H1 (cell line): ENCODE results near the gene TSPOAP1. TPM values are rescaled to one million over a fixed set of nuclear protein-coding genes. Genes with fewer than 3 reads are reported as not detected.
A peak's percentile ranks its signal among the peaks of the same experiment; 100 is the strongest.

Source experiments
- CTCF ChIA-PET: fragments of 300-600 bp; sonication (Branson Sonifier 250); formaldehyde crosslinking; loops from one replicate; lab custom pipeline; 2021; ENCODE audit not compliant: partially characterized antibody; lab: Charles Lee
- POLR2A ChIA-PET: fragments of 300-600 bp; sonication (Branson Sonifier 250); formaldehyde crosslinking; loops from one replicate; lab custom pipeline; 2021; ENCODE audit warnings: inconsistent platforms; ENCODE audit not compliant: partially characterized antibody; lab: Charles Lee
- DNase-seq, 2 experiments: peaks; one replicate each; pipeline versions ENCODE4 v3.0.0 to v3.0.0-alpha.2; 2010 to 2022; ENCODE audit warnings: low spot score in 2 of 2, low read depth in 1 of 2, mixed read lengths in 1 of 2
- FAIRE-seq: peaks from 2 replicates; lab custom pipeline; 2011; peaks lifted over from hg19 to GRCh38; lab: Jason Lieb, UNC
- H2AFZ ChIP-seq: 2 replicates; pipeline ENCODE4 v1.8.1; 2012; ENCODE audit warnings: low read length, inconsistent platforms
- H2AK5ac ChIP-seq: 2 replicates; pipeline ENCODE4 v1.6.1; 2013; ENCODE audit warnings: low read depth, low read length
- H2BK120ac ChIP-seq: replicated peaks from 2 replicates; pipeline ENCODE3; 2013; ENCODE audit warnings: low read depth, low read length, inconsistent platforms
- H2BK12ac ChIP-seq: 2 replicates; pipeline ENCODE4 v1.6.1; 2013; ENCODE audit warnings: low read depth, low read length
- H2BK15ac ChIP-seq: 2 replicates; pipeline ENCODE4 v1.6.1; 2013; ENCODE audit warnings: low read length
- H2BK20ac ChIP-seq: 2 replicates; pipeline ENCODE4 v1.6.1; 2013; ENCODE audit warnings: low read length
- H2BK5ac ChIP-seq: 2 replicates; pipeline ENCODE4 v1.6.1; 2013; ENCODE audit warnings: low read depth, low read length
- H3K14ac ChIP-seq: 2 replicates; pipeline ENCODE4 v1.6.1; 2013; ENCODE audit warnings: inconsistent platforms; ENCODE audit not compliant: insufficient read length
- H3K18ac ChIP-seq: 2 replicates; pipeline ENCODE4 v1.6.1; 2013; ENCODE audit warnings: low read length; ENCODE audit errors: extremely low read depth
- H3K23ac ChIP-seq: 2 replicates; pipeline ENCODE4 v1.6.1; 2013; ENCODE audit warnings: inconsistent platforms; ENCODE audit not compliant: insufficient read length
- H3K23me2 ChIP-seq: 2 replicates; pipeline ENCODE4 v1.6.1; 2013; ENCODE audit warnings: low read depth, low read length
- H3K27ac ChIP-seq: 2 replicates; pipeline ENCODE4 v1.6.1; 2011; ENCODE audit warnings: low read depth, low read length, inconsistent platforms
- H3K27me3 ChIP-seq, 4 experiments: replicated peaks in 1 of 4; 1 replicate in 1 of 4; 2 replicates in 3 of 4; pipeline versions ENCODE4 v1.6.1 to v1.8.1; 2011 to 2013; ENCODE audit warnings: low read length in 3 of 4, mild to moderate bottlenecking in 3 of 4, inconsistent platforms in 2 of 4, mixed read lengths in 2 of 4, moderate library complexity in 1 of 4; ENCODE audit not compliant: control insufficient read depth in 3 of 4, insufficient read depth in 3 of 4; ENCODE audit errors: extremely low read depth in 1 of 4
- H3K36me3 ChIP-seq, 4 experiments: 2 replicates each; pipeline versions ENCODE4 v1.6.1 to v1.8.1; 2011 to 2013; ENCODE audit warnings: mild to moderate bottlenecking in 4 of 4, low read length in 3 of 4, moderate library complexity in 2 of 4, control low read depth in 1 of 4, inconsistent platforms in 1 of 4; ENCODE audit not compliant: insufficient read depth in 4 of 4, control insufficient read depth in 2 of 4
- H3K4ac ChIP-seq: replicated peaks from 2 replicates; pipeline ENCODE3; 2013; ENCODE audit warnings: low read length, low read depth, mixed read lengths, inconsistent platforms; ENCODE audit not compliant: insufficient read length
- H3K4me1 ChIP-seq, 4 experiments: replicated peaks in 1 of 4; 1 replicate in 1 of 4; 2 replicates in 3 of 4; pipeline versions ENCODE4 v1.6.1 to v1.8.1; 2011 to 2013; ENCODE audit warnings: low read length in 3 of 4, inconsistent platforms in 2 of 4, mixed read lengths in 1 of 4; ENCODE audit not compliant: insufficient read depth in 4 of 4, control insufficient read depth in 3 of 4
- H3K4me2 ChIP-seq, 2 experiments: 2 replicates each; pipeline versions ENCODE4 v1.6.1 to v1.8.1; 2011 to 2013; ENCODE audit warnings: low read depth in 2 of 2, low read length in 2 of 2, control low read depth in 1 of 2, inconsistent platforms in 1 of 2, mild to moderate bottlenecking in 1 of 2; ENCODE audit not compliant: insufficient read depth in 1 of 2
- H3K4me3 ChIP-seq, 4 experiments: fragments of 200-600, 300-600 bp in 1 of 4; sonication (generic), shearing (Covaris generic), sonication (Bioruptor Twin) in 1 of 4; 2 replicates each; pipeline versions ENCODE4 v1.5.1 to v1.8.1; 2011 to 2016; ENCODE audit warnings: low read length in 4 of 4, low read depth in 3 of 4, control low read depth in 2 of 4, inconsistent platforms in 2 of 4, mild to moderate bottlenecking in 2 of 4, mixed read lengths in 1 of 4, moderate library complexity in 1 of 4; ENCODE audit not compliant: insufficient read depth in 2 of 4; ENCODE audit errors: extremely low read depth in 1 of 4
- H3K56ac ChIP-seq: replicated peaks from 2 replicates; pipeline ENCODE3; 2013; ENCODE audit warnings: low read depth, mild to moderate bottlenecking, mixed read lengths, low read length, inconsistent platforms; ENCODE audit not compliant: insufficient read length
- H3K79me1 ChIP-seq: 2 replicates; pipeline ENCODE4 v1.6.1; 2013; ENCODE audit warnings: low read depth, low read length, control low read depth
- H3K79me2 ChIP-seq, 2 experiments: 2 replicates each; pipeline versions ENCODE4 v1.6.1 to v1.8.1; 2012 to 2013; ENCODE audit warnings: low read length in 2 of 2, mild to moderate bottlenecking in 2 of 2, inconsistent platforms in 1 of 2; ENCODE audit not compliant: insufficient read depth in 2 of 2, control insufficient read depth in 1 of 2
- H3K9ac ChIP-seq, 4 experiments: replicated peaks in 1 of 4; 1 replicate in 1 of 4; 2 replicates in 3 of 4; pipeline versions ENCODE4 v1.6.1 to v1.8.1; 2011 to 2013; ENCODE audit warnings: low read depth in 3 of 4, low read length in 3 of 4, control low read depth in 2 of 4, mild to moderate bottlenecking in 2 of 4, moderate library complexity in 2 of 4, inconsistent platforms in 1 of 4; ENCODE audit errors: extremely low read depth in 1 of 4
- H3K9me3 ChIP-seq, 2 experiments: 2 replicates each; pipeline versions ENCODE4 v1.6.1 to v1.8.1; 2012 to 2013; ENCODE audit warnings: mild to moderate bottlenecking in 2 of 2, moderate library complexity in 2 of 2, control low read depth in 1 of 2, inconsistent platforms in 1 of 2, low read depth in 1 of 2, low read length in 1 of 2, mixed read lengths in 1 of 2; ENCODE audit not compliant: insufficient read depth in 2 of 2
- H4K20me1 ChIP-seq, 2 experiments: replicated peaks in 1 of 2; 2 replicates each; pipeline versions ENCODE3 to v1.8.1; 2011 to 2013; ENCODE audit warnings: inconsistent platforms in 2 of 2, low read length in 2 of 2, mild to moderate bottlenecking in 1 of 2; ENCODE audit not compliant: insufficient read depth in 2 of 2, control insufficient read depth in 1 of 2
- H4K5ac ChIP-seq: 2 replicates; pipeline ENCODE4 v1.6.1; 2013; ENCODE audit warnings: low read length, low read depth, mixed read lengths, inconsistent platforms; ENCODE audit not compliant: insufficient read length
- H4K8ac ChIP-seq: 2 replicates; pipeline ENCODE4 v1.8.0; 2013; ENCODE audit warnings: mild to moderate bottlenecking, moderate library complexity, low read length, inconsistent platforms; ENCODE audit not compliant: insufficient read depth; ENCODE audit errors: extremely low read depth
- H4K91ac ChIP-seq: replicated peaks from 2 replicates; pipeline ENCODE3; 2013; ENCODE audit warnings: low read length, mixed read lengths, inconsistent platforms; ENCODE audit not compliant: insufficient read length
- BCL11A ChIP-seq, 2 experiments: IDR thresholded peaks; one replicate each; pipeline ENCODE4 v1.6.1; 2011; ENCODE audit warnings: low read depth in 2 of 2, low read length in 2 of 2, mild to moderate bottlenecking in 2 of 2
- BRCA1 ChIP-seq: IDR thresholded peaks from 2 replicates; pipeline ENCODE4 v1.6.1; 2012; ENCODE audit warnings: low read depth, low read length, improper control_type of control experiment
- CEBPB ChIP-seq: IDR thresholded peaks from 2 replicates; pipeline ENCODE4 v1.6.1; 2012; ENCODE audit warnings: low read depth, low read length
- KDM4A ChIP-seq: IDR thresholded peaks from one replicate; pipeline ENCODE4 v1.7.1; 2012; ENCODE audit warnings: low read depth, mild to moderate bottlenecking, moderate library complexity, low read length, inconsistent platforms; ENCODE audit not compliant: severe bottlenecking
- MAFK ChIP-seq: IDR thresholded peaks from 2 replicates; pipeline ENCODE4 v1.6.1; 2012; ENCODE audit warnings: low read depth, mild to moderate bottlenecking, improper control_type of control experiment, low read length
- NANOG ChIP-seq: IDR thresholded peaks from 2 replicates; pipeline ENCODE4 v1.6.1; 2011; ENCODE audit warnings: low read length, low read depth, mild to moderate bottlenecking, inconsistent platforms; ENCODE audit not compliant: insufficient read depth, poor library complexity, severe bottlenecking
- RXRA ChIP-seq: IDR thresholded peaks from 2 replicates; pipeline ENCODE4 v1.6.1; 2011; ENCODE audit warnings: low read depth, mild to moderate bottlenecking, low read length, moderate library complexity; ENCODE audit not compliant: insufficient read depth
- TAF1 ChIP-seq: IDR thresholded peaks from 2 replicates; pipeline ENCODE4 v1.6.1; 2011; ENCODE audit warnings: mild to moderate bottlenecking, low read depth, low read length
- ZNF274 ChIP-seq: IDR thresholded peaks from 2 replicates; pipeline ENCODE4 v1.7.0; 2012; ENCODE audit warnings: low read length, borderline replicate concordance; ENCODE audit errors: extremely low read depth
- WGBS, 2 experiments: shearing (Covaris generic) in 1 of 2; methylation state at CpG; one replicate each; pipeline versions ENCODE4 v1.1.6 to v1.1.7; 2013 to 2015; ENCODE audit warnings: low lambda C conversion rate in 2 of 2, mixed read lengths in 2 of 2, inconsistent platforms in 1 of 2, low coverage in 1 of 2, missing lambda C conversion rate in 1 of 2; ENCODE audit not compliant: insufficient replicate concordance in 2 of 2, insufficient coverage in 1 of 2, insufficient read length in 1 of 2; ENCODE audit errors: extremely low coverage in 1 of 2, missing lambda C conversion rate in 1 of 2; 5-methylcytosine and 5-hydroxymethylcytosine counted together
- polyA plus RNA-seq, 7 experiments: library from polyadenylated mRNA; depleted of rRNA in 3 of 7; stranded (reverse) in 5 of 7; unstranded in 2 of 7; fragments of >200 nt in 5 of 7; fragments of 200-250 nt in 2 of 7; gene quantifications; 1 replicate in 5 of 7; 2 replicates in 1 of 7; 4 replicates in 1 of 7; pipeline versions ENCODE4 v1.2.1 to v1.2.3, GENCODE V29; 2011 to 2013; ENCODE audit warnings: missing spikeins in 2 of 7, mixed read lengths in 2 of 7
- total RNA-seq: library from RNA; stranded (reverse); fragmentation: NEBNext Ultra II Directional; extraction: Animal tissue kit (Norgen Biotek cat#: 25700); gene quantifications from 2 replicates; pipeline ENCODE4 v1.2.1, GENCODE V29; 2021
- TF ChIP-seq, protein P1 (sequence below), 3 experiments: IDR thresholded peaks; 1 replicate in 2 of 3; 2 replicates in 1 of 3; pipeline versions ENCODE4 v1.5.1 to v1.6.1; 2011; ENCODE audit warnings: low read length in 3 of 3, mild to moderate bottlenecking in 3 of 3, inconsistent platforms in 2 of 3, low read depth in 1 of 3, moderate library complexity in 1 of 3; ENCODE audit not compliant: insufficient read depth in 1 of 3; ENCODE audit errors: control extremely low read depth in 1 of 3

The TSPOAP1 gene
- total and polyA plus RNA-seq, 2 of the 8 experiments (the other 6 are each of a cell fraction or from before 2014, with no cell fraction given) = 7.6 to 9.2 TPM

DNA sequence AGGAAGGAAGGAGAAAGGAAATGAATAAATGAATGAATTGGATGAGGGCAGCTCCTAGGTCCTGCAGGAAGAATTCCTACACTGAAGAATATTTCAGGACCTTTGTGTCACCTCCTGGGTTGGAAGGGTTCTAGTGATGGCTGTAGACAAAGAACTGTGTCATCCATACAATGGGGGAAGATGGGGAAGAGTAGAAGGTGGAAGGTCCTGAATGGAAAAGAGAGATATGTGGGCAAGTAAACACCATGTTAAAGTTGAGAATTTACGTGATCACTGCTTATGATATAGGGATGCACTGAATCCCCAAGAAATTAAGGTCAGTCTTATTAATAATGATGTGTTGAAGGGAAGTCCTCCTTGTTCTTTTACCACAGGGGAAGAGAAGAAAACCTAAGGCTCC lies 27.6 kb upstream of the TSPOAP1 start:
- H3K14ac ChIP-seq = no peak overlapping the region
- no peak for FAIRE-seq
- H2BK15ac ChIP-seq = 0 out of 2 replicates have a peak overlapping the region, but pooled peaks have one; percentile 46
- CTCF ChIA-PET = interaction anchor here (0.7 to 2.6 kb wide), 11 partner anchors 9 to 80 kb away, joined by 3 to 12 read pairs (median 4); no protein-coding TSS in a partner anchor
- no peak overlapping the region for H4K5ac ChIP-seq
- no peaks in the 10 kb centered on the region for H3K79me1 ChIP-seq
- no peaks in the 10 kb centered on the region for H3K27me3 ChIP-seq
- H3K27ac ChIP-seq = no peak overlapping the region
- H3K4ac ChIP-seq = no peak overlapping the region
- H3K4me3 ChIP-seq = no peak overlapping the region
- H3K23me2 ChIP-seq = peaks cover 8% of the 10 kb centered on the region; the same call in 1 of the 2 replicates
- no peak overlapping the region for H2BK20ac ChIP-seq
- no peak overlapping the region for H3K23ac ChIP-seq
- TF ChIP-seq ZNF274 (no peak), BCL11A (IDR thresholded peaks at IDR 0.05; ENCODE audit: low read depth in 2 of 2, low read length in 2 of 2) (no peak), BRCA1 (no peak), RXRA (no peak), CEBPB (no peak), TAF1 (no peak), MAFK (no peak), KDM4A (no peak), NANOG (no peak)
- TF ChIP-seq, protein P1, sequence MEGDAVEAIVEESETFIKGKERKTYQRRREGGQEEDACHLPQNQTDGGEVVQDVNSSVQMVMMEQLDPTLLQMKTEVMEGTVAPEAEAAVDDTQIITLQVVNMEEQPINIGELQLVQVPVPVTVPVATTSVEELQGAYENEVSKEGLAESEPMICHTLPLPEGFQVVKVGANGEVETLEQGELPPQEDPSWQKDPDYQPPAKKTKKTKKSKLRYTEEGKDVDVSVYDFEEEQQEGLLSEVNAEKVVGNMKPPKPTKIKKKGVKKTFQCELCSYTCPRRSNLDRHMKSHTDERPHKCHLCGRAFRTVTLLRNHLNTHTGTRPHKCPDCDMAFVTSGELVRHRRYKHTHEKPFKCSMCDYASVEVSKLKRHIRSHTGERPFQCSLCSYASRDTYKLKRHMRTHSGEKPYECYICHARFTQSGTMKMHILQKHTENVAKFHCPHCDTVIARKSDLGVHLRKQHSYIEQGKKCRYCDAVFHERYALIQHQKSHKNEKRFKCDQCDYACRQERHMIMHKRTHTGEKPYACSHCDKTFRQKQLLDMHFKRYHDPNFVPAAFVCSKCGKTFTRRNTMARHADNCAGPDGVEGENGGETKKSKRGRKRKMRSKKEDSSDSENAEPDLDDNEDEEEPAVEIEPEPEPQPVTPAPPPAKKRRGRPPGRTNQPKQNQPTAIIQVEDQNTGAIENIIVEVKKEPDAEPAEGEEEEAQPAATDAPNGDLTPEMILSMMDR (IDR thresholded peaks at IDR 0.05; ENCODE audit: control extremely low read depth in 1 of 3, insufficient read depth in 1 of 3, low read depth in 1 of 3, low read length in 3 of 3) = no peak
- H3K79me2 ChIP-seq = peaks cover 0 to 7% of the 10 kb centered on the region in 2 experiments; a peak in 2 of 4 replicates
- H3K9me3 ChIP-seq = no peaks in the 10 kb centered on the region
- no peak overlapping the region for H3K4me2 ChIP-seq
- H2BK5ac ChIP-seq = no peak overlapping the region
- 89% methylated on average over 1 of the region's 1 CpG; no CpG with 5 or more reads in 1 of the 2 experiments for whole genome bisulfite sequencing, 2 experiments
- H3K9ac ChIP-seq = no peak overlapping the region
- 0 out of 2 replicates have a peak overlapping the region, but pooled peaks have one; percentile 60 for H2BK12ac ChIP-seq
- no peak overlapping the region for H4K8ac ChIP-seq
- no peak overlapping the region for H2AFZ ChIP-seq
- H3K18ac ChIP-seq = no peak overlapping the region
- H2AK5ac ChIP-seq = no peak overlapping the region
- no peaks in the 10 kb centered on the region for H3K4me1 ChIP-seq
- DNase-seq = no peak
- no peaks in the 10 kb centered on the region for H4K20me1 ChIP-seq
- no peak overlapping the region for H2BK120ac ChIP-seq
- H3K36me3 ChIP-seq = no peaks in the 10 kb centered on the region
- H4K91ac ChIP-seq = no peak overlapping the region
- H3K56ac ChIP-seq = no peak overlapping the region
- POLR2A ChIA-PET = interaction anchor here (0.6 to 7.9 kb wide), 4 partner anchors 8 to 407 kb away, joined by 4 to 149 read pairs (median 17); no protein-coding TSS in a partner anchor
